ENCODE results near the gene SGPL1.

SGPL1 gene

GRCh38 chr10:70778267-70778924 is 37.4 kb upstream of the SGPL1 start:
- no peak overlapping the region for H3K4me3 ChIP-seq (IDR thresholded peaks at IDR 0.05; ENCODE audit: insufficient read depth, low read depth, low read length)
- H3K79me2 ChIP-seq (ENCODE audit: insufficient read depth, low read depth): no peaks in the 10 kb centered on the region
- no peaks in the 10 kb centered on the region for H3K4me1 ChIP-seq (ENCODE audit: low read depth, poor library complexity, severe bottlenecking)
- no peak overlapping the region for H3K4me2 ChIP-seq
- no peak overlapping the region for H2AFZ ChIP-seq (ENCODE audit: low read depth)
- no peak for TF ChIP-seq CTCF (conservative IDR thresholded peaks at IDR 0.05; ENCODE audit: low read depth, low read length)
- H4K20me1 ChIP-seq (ENCODE audit: insufficient read depth): no peaks in the 10 kb centered on the region
- no peaks in the 10 kb centered on the region for H3K36me3 ChIP-seq (ENCODE audit: insufficient read depth)
- H3K27me3 ChIP-seq (ENCODE audit: insufficient read depth, low read depth): peaks cover 4% of the 10 kb centered on the region; the same call in 1 of the 2 replicates
- H3K27ac ChIP-seq: no peak overlapping the region
- no peak overlapping the region for H3K9ac ChIP-seq

GRCh38 chr10:70779088-70779487 is 36.7 kb upstream of the SGPL1 start:
- no peak overlapping the region for H3K4me2 ChIP-seq

GRCh38 chr10:70779511-70780369 is 36.0 kb upstream of the SGPL1 start:
- Histone ChIP-seq H3K4me2 (no peak overlapping the region), H3K27me3 (ENCODE audit: insufficient read depth, low read depth) (peaks cover 7% of the 10 kb centered on the region; the same call in 1 of the 2 replicates), H3K79me2 (ENCODE audit: insufficient read depth, low read depth) (no peaks in the 10 kb centered on the region), H3K27ac (no peak overlapping the region), H3K4me1 (ENCODE audit: low read depth, poor library complexity, severe bottlenecking) (no peaks in the 10 kb centered on the region), H3K4me3 (IDR thresholded peaks at IDR 0.05; ENCODE audit: insufficient read depth, low read depth, low read length) (no peak overlapping the region), H3K36me3 (ENCODE audit: insufficient read depth) (no peaks in the 10 kb centered on the region), H3K9ac (no peak overlapping the region), H4K20me1 (ENCODE audit: insufficient read depth) (no peaks in the 10 kb centered on the region), H2AFZ (ENCODE audit: low read depth) (no peak overlapping the region)
- no peak for TF ChIP-seq CTCF (conservative IDR thresholded peaks at IDR 0.05; ENCODE audit: low read depth, low read length)

More at GRCh38 chr10:70779088-70779487, 36.7 kb upstream of the SGPL1 start:
- TF ChIP-seq CTCF (conservative IDR thresholded peaks at IDR 0.05; ENCODE audit: low read depth, low read length): no peak
- no peak overlapping the region for H3K4me3 ChIP-seq (IDR thresholded peaks at IDR 0.05; ENCODE audit: insufficient read depth, low read depth, low read length)
- no peaks in the 10 kb centered on the region for H4K20me1 ChIP-seq (ENCODE audit: insufficient read depth)
- H3K79me2 ChIP-seq (ENCODE audit: insufficient read depth, low read depth): no peaks in the 10 kb centered on the region
- no peak overlapping the region for H2AFZ ChIP-seq (ENCODE audit: low read depth)
- H3K27ac ChIP-seq: no peak overlapping the region
- H3K36me3 ChIP-seq (ENCODE audit: insufficient read depth): no peaks in the 10 kb centered on the region
- no peak overlapping the region for H3K9ac ChIP-seq
- H3K4me1 ChIP-seq (ENCODE audit: low read depth, poor library complexity, severe bottlenecking): no peaks in the 10 kb centered on the region
- peaks cover 7% of the 10 kb centered on the region; the same call in 1 of the 2 replicates for H3K27me3 ChIP-seq (ENCODE audit: insufficient read depth, low read depth)

GRCh38 chr10:70780370-70780760 is 35.4 kb upstream of the SGPL1 start:
- no peaks in the 10 kb centered on the region for H4K20me1 ChIP-seq (ENCODE audit: insufficient read depth)
- H3K4me2 ChIP-seq: no peak overlapping the region
- H3K36me3 ChIP-seq (ENCODE audit: insufficient read depth): no peaks in the 10 kb centered on the region
- H3K79me2 ChIP-seq (ENCODE audit: insufficient read depth, low read depth): no peaks in the 10 kb centered on the region
- H3K9ac ChIP-seq: no peak overlapping the region
- no peaks in the 10 kb centered on the region for H3K4me1 ChIP-seq (ENCODE audit: low read depth, poor library complexity, severe bottlenecking)
- TF ChIP-seq CTCF (conservative IDR thresholded peaks at IDR 0.05; ENCODE audit: low read depth, low read length): no peak
- H3K4me3 ChIP-seq (IDR thresholded peaks at IDR 0.05; ENCODE audit: insufficient read depth, low read depth, low read length): no peak overlapping the region
- no peak overlapping the region for H3K27ac ChIP-seq
- no peak overlapping the region for H2AFZ ChIP-seq (ENCODE audit: low read depth)
- peaks cover 7% of the 10 kb centered on the region; the same call in 1 of the 2 replicates for H3K27me3 ChIP-seq (ENCODE audit: insufficient read depth, low read depth)
